IPS-NIHi11 (cell line): ENCODE results near the gene TNFRSF4.

Experiments
- DNase-seq: peaks from one replicate; pipeline ENCODE4 v3.0.0; 2012; ENCODE audit warnings: mixed read lengths, low spot score

The TNFRSF4 gene

DNA sequence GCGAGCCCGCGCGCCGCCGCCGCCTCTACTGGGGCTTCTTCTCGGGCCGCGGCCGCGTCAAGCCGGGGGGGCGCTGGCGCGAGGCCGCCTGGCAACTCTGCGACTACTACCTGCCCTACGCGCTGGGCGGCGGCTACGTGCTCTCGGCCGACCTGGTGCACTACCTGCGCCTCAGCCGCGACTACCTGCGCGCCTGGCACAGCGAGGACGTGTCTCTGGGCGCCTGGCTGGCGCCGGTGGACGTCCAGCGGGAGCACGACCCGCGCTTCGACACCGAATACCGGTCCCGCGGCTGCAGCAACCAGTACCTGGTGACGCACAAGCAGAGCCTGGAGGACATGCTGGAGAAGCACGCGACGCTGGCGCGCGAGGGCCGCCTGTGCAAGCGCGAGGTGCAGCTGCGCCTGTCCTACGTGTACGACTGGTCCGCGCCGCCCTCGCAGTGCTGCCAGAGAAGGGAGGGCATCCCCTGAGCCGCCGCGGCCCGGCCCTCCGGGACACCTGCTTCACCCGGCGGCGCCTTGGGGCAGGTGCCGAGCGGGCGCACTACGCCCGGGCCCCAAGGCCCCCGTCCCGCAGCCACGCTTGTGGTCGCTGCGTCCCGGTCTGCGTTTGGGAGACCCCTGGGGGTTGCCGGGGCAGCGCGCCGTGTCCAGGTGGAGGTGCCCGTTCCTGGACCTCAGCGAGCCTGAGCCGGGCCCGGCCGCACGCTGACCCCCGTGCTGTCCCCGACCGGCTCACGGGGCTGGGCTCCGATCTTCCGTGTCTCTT is 19.0 kb upstream of the TNFRSF4 start:
- DNase-seq, result no peak

DNA sequence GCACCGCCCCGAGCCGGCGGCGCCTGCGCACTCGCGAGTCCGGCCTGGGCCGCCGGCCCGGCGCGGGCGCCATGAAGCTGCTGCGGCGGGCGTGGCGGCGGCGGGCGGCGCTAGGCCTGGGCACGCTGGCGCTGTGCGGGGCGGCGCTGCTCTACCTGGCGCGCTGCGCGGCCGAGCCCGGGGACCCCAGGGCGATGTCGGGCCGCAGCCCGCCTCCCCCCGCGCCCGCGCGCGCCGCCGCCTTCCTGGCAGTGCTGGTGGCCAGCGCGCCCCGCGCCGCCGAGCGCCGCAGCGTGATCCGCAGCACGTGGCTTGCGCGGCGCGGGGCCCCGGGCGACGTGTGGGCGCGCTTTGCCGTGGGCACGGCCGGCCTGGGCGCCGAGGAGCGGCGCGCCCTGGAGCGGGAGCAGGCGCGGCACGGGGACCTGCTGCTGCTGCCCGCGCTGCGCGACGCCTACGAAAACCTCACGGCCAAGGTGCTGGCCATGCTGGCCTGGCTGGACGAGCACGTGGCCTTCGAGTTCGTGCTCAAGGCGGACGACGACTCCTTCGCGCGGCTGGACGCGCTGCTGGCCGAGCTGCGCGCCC is 18.3 kb upstream of the TNFRSF4 start, which contains the start of gene B3GALT6:
TSS of gene B3GALT6 (plus strand) at position 30 of the 588 bp plus-strand sequence. CDS start at position 72, 42 bp downstream.
- no peak for DNase-seq

DNA sequence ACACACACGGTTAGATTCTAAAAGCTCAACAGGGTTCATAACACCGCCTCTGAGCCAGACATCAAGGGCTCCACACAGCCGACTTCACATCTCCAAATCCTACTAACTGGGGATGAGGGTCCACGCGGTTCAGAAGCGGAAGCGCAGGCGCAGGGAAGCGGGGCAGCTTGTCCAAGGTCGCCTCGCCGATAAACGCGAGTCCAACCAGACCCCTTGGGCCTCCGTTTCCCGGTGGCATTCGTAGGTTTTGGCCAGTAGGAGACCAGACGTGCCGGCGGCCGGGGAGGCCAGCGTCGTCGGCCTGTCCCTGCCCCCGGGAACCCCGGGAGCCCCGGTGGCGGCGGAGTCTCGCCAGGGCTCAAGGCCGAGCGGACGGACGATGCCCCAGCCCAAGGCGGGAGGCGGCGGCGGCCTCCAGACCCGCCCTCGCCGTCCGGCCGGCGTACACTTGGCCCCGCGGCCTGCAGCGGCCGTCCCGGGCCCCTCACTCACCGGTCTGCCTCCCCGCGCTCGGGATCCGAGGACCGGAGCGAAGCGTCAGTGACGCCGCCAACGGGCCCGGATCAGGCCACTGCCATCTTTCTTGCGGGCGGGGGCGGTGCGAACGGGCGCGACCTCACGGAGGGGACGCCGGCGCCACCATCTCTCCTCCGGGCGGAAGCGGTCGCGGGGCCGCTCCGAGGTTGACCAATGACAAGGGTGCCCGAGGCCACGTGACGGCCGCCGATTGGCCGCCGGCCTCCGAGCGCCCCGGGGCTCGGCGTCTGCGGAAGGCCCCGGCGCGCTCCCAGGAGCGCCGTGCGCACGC is 17.7 kb upstream of the TNFRSF4 start, which contains the start of gene SDF4:
TSS of gene SDF4 (minus strand) at position 602 of the 808 bp plus-strand sequence. CDS start 3,229 bp downstream, outside the sequence.
- DNase-seq, result peak; percentile 100

DNA sequence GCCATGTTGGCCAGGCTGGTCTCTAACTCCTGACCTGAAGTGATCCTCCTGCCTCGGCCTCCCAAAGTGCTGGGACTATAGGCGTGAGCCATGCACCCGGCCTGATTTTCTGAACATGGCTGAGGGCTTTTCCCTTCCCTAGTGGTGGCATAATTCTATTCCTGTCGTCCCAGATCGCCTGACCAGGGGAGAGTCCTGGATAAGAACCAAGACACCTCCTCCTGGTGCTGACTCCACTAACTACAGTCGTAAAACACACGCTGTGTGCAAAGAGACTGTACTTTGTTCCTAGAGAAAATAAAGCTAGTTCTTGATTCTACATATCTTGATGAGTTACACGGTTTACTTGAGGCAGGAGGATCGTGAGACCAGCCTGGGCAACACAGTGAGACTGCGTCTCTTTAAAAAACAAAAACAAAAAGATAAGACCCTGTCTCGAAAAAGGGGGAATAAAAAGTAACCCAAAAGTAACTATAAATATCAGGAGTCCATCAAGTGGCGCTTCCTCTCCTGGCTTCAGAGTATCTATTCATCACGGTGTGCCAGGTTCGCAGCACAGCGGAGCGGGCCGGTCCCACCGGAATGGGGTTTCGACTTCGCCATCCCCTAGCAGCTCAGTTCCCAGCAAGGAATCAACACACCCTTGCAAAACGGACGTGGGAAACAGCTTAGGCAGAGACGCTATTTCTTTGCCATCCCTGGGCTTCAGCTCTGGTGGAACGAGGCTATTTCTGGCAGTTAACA is 16.9 kb upstream of the TNFRSF4 start:
- DNase-seq, result no peak

DNA sequence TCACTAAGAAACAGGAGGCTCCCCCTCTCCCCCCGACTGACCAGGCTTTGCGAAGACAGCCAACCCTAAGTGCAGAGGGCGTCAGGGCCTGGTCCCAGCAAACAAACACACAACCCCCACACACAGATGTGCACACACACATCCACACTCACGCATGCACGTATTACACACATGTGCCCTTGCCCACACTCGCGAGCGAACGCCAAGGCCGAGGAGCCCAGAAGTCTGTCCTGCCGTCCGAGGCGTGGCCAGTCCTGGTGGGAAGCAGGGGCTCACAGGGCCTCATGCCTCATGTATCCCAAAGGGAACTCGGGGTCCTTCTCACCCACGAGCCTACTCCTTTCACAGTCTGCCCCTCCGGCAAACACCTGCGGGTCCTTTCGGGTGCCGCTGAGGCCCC is 15.8 kb upstream of the TNFRSF4 start:
- DNase-seq, result no peak

DNA sequence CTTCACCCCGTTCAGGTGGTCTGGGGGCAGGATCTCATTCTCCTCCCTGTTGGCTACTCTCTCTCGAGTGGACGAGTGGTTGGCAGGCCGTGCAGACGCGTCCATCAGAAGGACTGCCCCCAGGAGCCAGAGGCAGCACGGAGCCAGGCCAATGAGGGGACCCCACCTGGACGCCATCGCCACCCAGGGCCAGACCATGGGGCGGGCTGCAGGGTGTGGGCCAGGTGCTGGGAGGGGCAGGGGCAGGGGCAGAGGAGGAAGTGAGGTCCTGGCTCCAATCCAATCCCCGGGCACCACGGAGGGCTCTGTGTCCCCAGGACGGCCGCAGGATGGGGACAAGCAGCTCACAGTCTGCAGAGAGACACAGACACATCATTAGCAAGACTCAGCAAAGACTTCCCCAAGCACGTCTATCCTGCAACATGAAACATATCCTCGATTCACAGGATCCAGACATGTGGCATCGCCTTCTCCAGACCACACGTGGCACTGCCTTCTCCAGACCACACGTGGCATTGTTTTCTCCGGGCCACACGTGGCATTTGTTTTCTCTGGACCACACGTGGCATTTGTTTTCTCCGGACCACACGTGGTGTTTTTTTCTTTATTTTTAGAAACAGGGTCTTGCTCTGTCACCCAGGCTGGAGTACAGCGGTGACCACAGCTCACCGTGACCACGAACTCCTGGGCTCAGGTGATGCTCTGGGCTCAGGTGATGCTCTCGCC is 14.8 kb upstream of the TNFRSF4 start:
- DNase-seq, result no peak

DNA sequence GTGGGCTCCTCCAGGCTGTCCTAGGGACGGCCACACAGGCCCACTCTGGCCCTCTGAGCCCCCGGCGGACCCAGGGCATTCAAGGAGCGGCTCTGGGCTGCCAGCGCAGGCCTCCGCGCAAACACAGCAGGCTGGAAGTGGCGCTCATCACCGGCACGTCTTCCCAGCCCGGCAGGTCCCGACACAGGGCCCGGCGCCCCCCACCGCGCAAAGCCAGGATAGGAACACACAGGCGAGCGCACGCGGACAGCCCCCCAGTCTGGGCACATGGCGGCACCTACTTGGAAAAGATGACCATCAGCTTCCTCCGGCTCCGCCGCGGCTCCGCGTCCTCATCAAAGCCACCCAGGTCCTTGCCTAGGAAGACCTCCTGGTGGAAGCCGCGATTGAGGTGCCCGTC is 14.2 kb upstream of the TNFRSF4 start:
- DNase-seq, result no peak

DNA sequence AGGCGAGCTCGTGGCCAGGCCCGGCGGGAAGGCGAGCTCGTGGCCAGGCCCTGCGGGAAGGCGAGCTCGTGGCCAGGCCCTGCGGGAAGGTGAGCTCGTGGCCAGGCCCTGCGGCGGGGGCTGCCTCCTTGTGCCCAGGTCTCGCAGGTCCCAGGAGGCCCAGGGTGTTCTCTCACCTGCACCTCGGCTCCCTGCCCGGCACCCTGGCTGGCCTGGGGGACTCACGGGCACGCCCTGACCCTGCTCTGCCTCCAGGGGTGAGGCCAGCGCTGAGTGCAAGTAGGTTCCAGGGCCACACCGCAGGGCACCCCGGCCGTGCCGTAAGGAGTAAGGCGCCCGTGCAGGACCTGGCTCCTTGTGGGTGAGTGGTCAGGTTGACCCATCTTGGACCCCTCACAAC is 13.4 kb upstream of the TNFRSF4 start:
- no peak for DNase-seq

DNA sequence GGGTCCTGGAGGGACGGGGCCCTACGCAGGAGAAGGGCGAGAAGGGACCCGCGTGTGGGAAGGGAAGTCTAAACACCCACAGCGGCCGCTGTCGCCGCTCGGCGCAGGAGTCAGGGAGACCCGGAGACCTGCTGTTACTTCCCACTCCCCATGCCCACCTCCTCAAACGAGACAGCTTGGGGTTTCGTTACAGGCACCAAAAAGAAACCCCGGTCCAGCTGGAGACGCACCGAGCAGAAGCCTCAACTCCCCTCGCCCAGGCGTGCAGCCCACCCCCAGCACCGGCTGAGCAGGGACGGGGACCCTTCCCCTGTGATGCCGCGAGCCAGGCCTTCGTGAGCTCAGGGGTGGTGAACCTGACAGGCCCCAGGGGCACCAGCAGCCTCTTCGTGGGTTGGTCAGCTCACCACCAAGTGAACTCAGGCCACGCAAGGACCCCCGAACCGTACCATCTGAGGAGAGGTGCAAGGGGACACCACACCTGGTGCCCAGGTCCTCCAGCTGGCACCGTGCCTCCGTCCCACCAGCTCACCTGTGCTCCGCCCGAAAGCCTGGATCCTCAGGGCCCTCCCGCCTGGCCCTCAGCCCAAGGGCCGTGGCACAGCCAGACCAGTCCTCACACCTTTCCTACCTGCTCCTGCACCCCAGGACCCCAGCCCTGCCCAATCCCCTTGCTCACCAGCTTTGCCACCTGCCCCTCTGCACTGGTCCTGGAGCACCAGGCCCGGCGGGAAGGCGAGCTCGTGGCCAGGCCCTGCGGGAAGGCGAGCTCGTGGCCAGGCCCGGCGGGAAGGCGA is 12.8 kb upstream of the TNFRSF4 start:
- DNase-seq, result no peak

DNA sequence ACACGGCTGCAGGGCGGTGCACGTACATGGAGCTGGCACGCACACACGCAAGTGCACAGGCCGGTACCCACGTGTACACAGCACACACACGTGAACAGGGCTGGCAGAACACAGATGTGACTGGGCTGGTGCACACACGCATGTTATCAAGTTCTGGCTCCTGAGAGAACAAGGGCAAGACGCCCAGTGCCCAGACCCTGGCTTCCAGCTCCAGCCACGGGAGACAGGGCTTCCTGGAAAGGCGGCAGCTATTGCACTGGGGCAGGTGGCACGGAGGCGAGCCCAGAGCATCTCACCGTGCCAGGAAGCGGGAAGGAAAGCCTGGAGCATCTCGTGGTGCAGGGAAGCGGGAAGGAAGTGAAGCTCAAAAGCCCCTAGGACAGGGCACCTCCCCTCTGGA is 12.0 kb upstream of the TNFRSF4 start:
- no peak for DNase-seq

DNA sequence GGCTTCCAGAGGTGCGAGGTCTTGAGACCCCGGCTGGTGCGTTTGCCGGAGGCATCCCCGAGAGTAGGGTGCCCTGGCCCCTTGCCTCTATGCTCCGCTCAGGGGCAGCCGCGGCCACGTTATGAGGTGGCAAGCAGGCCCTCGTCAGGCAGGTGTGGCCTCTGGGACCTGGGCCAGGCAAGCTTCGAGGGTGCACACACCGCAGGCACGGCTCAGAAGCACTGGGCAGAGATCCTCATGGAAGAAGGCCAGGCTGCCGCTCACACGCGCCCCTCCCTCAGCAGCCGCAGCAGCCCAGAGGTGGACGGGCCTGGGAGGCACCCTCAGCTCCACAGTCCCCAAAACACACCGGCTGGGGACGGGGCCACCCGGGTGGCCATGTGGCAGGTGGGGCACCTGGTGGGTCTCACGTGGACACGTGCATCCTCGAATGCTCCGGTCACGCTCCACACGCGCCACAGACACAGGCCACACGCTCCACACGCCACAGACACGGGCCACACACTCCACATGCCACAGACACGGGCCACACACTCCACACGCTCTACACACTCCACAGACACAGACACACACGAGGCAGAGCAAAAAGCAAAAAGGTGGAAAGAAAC is 11.4 kb upstream of the TNFRSF4 start:
- DNase-seq, result no peak

DNA sequence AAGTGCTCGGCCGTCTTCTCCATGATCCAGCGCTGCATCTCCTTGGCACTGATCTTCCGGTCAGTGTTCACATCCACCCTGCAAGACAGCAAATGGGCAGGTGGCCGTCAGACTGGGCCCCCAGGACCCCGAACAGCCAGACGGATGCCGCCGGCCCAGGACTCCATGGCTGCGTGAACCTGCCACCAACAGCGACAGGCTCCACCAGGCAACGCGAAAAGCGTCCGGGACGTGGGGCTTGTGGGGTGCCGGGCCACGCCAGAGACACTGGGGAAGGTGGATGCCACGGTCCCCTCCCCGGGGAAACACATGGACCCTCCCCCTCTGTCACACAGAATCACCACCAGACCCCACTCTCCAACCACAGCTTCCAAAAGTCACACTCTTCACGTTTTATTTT is 9.9 kb upstream of the TNFRSF4 start:
- no peak for DNase-seq

DNA sequence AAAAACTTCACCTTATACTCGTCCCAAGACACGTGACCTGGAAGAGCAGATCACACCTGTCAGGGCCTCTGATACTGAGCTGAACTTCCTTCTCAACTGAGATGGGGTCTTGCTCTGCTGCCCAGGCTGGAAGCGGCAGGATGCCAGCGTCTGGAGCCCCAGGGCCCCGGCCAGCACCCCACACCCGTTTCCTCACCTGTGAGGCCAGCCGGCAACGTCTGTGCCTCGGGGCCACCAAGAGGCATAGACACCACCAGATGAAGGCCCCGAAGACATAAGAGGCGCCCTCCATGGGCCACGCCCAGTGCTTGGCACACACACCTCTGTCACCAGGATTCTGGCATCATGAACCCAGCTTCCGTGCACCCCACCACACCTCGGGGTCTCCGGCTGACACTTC is 9.4 kb upstream of the TNFRSF4 start:
- DNase-seq, result no peak

DNA sequence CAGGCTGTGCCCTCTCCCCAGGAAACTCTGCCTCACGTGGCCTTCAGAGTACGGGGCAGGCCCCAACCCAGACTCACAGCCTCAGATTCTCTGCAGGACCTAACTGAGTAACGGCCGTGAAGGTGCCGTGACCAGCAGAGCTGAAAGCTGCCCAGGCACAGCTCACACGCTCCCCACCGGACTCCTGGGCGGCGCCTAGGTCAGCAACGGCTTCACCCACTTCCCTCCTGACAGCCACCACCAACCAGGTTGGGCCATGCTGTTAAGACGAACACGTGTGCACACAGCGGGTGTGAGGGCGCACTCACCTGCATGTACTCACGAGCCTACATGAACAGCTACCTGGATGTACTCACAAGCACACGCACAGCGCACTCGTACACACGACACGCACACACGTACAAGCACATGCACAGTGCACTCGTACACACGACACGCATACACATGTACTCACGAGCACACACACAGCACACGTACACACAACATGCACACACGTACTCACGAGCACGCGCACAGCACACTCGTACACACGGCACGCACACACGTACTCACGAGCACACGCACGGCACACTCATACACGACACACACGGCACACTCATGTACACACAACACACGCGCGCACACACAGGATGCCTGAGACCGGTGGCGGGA is 8.7 kb upstream of the TNFRSF4 start:
- no peak for DNase-seq

DNA sequence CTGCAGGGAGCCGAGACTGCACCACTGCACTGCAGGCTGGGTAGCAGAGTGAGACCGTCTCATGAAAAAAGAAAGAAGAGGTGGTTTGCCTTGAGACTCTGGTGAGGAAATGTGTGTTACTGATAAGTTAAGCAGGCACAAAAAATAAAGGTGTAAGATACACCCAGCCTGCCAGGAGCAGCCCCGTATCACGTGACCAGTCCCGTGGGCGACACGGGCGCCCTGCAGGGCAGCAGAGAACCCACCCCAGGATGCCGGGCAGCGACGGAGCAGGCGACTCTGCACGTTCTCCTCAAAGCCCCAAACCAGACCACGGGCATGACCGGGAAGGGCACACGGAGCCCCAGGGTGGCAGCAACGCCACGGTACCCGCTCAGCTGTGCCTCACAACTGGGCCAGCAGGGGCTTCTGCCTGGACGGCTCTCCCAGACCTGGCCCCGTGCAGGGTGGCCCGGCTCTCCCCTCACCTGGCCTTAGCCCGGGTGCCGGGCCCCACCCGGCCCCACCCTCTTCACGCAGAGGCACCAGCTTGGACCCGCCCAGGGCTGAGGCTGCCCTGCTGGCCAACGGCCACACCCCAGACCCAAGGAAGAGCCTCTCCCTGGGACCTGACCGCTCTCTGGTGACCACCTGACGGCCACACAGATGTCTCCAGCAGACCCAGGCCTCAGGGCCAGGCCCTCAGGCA is 8.1 kb upstream of the TNFRSF4 start:
- no peak for DNase-seq

DNA sequence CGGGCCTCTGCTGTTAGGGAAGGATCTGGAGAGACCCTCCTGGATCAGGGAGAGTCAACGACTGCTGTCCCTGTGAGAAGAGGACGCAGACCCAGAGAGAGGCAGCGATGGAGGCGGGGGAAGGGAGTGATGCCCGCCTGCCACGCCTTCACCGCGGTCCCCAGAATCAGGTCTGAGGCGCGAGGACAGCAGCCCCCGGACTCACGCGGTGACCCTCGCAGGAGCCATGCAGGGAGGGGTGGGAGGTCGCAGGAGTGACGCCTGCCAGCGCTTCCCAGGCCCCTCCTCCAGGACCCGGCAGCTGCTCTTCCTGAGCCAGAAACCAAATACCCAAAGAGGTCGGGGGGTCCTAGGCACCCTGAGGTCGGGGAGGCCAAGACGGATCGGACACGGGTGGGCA is 6.2 kb upstream of the TNFRSF4 start:
- DNase-seq, result no peak

DNA sequence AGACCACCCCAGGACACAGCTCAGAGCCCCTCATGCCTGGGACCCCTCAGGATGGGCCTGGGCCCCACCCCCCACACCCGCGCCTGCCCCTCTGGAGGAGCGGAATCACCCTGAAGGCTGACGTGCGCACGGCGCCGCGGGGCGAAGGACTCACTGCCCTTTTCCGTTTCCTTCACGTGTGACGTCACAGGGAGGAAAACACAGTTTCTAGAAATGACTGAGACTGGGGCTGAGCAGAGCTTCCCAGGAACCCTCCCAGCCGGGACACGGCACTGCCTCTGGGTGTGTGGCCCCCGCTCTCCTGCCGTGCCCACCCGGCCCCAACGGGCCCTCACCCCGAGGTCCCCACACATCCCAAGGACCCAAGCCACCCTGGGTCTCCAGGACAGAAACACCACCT is 5.4 kb upstream of the TNFRSF4 start:
- no peak for DNase-seq

DNA sequence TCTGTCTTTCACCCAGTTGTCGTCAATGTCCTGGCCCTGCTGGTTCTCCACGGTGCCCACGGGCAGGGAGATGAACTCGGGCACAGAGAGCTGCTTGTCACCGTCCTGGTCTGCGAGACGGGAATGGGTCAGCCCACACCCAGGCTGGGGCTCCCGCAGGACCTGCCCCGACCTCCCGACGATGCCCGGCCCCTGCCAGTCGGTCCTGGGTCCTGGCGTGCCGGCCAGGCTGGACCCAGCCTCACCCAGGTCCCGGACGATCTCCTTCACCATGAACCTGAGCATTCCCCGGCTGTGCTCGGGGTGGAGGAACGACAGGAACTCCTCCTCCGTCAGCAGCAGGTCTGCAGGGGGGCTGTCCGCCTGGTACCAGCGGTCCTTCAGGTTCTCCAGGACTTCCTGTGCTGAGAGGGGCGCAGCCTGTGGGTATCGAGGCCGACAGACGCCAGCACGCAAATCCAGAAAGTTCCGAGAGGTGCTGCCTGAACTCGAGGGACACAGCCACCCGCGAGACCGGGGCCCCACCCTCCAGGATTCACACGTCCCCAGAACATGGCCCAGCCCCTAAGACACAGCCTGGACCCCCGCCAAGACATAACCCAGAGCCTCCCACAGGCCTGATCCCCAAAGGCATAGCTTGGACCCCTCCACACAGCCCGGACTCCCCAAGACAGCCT is 4.7 kb upstream of the TNFRSF4 start:
- no peak for DNase-seq
